ENCODE results near the gene SOX4. TPM values are rescaled to one million over a fixed set of nuclear protein-coding genes. Genes with fewer than 3 reads are reported as not detected.
A peak's percentile ranks its signal among the peaks of the same experiment; 100 is the strongest.

The SOX4 gene
- total RNA-seq, 4 donors from 2014 or later: 0.80 to 1.6 (median 1.0) TPM

DNA sequence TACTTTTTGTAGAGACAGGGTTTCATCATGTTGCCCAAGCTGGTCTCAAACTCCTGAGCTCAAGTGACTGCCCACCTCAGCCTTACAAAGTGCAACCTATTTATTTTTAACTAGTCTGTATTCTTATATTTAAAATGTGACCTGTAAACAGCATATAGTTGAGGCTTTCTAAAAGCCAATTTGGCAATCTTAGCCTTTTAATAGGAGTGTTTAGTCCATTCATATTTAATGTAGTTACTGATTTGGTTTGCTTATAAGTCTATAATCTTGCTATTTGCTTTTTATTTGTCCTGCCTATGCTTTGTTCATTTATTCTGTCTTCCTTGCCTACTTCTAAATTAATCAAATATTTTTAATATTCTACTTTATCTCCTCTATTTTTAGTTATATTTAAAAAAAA, 15.0 kb upstream of the SOX4 start:
- intact Hi-C loops (cut with DNase I; ENCODE audit: low total_unique reads): no loop called here
- Histone ChIP-seq H3K27me3 (no peaks in the 10 kb centered on the region), H3K27ac (no peak overlapping the region), H3K4me3 (no peak overlapping the region), H3K9me3 (no peaks in the 10 kb centered on the region), H3K4me1 (no peaks in the 10 kb centered on the region), H3K36me3 (no peaks in the 10 kb centered on the region)
- in situ Hi-C loops (cut with MboI; ENCODE audit: low sequenced_read_pairs in 4 of 4): no loop called here
- TF ChIP-seq CTCF (IDR thresholded peaks at IDR 0.05 in 4 of 5, conservative IDR thresholded peaks at IDR 0.05 in 1 of 5) (no peak), POLR2A (IDR thresholded peaks at IDR 0.05) (no peak)
- DNase-seq: no peak
- ATAC-seq: no peak

DNA sequence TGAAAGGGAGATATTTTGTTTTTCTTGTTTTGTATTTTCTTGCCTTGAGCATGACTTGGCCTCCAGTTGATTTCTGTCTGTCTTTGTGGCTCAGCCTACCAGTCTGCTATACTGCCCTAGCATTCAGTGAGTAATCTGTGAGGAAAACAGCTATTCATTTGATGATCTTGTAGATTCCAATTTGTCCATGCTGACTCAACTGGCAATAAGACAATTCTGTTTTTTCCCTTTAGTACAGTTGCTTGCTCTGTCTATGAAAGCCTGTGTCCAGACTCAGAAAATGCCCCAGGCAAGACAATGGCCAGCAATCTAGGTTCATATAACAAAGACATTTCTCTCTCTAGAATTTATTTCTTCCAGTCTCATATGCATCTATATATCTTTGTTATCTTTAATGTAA, 10.9 kb upstream of the SOX4 start:
- Histone ChIP-seq H3K4me3 (no peak overlapping the region), H3K4me1 (peaks cover 0 to 4% of the 10 kb centered on the region in 2 donors), H3K36me3 (no peaks in the 10 kb centered on the region), H3K27ac (no peak overlapping the region), H3K27me3 (no peaks in the 10 kb centered on the region), H3K9me3 (no peaks in the 10 kb centered on the region)
- DNase-seq: no peak
- in situ Hi-C loops (cut with MboI; ENCODE audit: low sequenced_read_pairs in 4 of 4): loop anchor here in 2 of 4 donors (10.0 kb wide), 1 partner anchor 1018 kb away; no protein-coding TSS in a partner anchor
- no peak for ATAC-seq
- no peak for TF ChIP-seq CTCF (IDR thresholded peaks at IDR 0.05 in 4 of 5, conservative IDR thresholded peaks at IDR 0.05 in 1 of 5)
- TF ChIP-seq POLR2A (IDR thresholded peaks at IDR 0.05): no peak
- intact Hi-C loops (cut with DNase I; ENCODE audit: low total_unique reads): no loop called here

- Histone ChIP-seq H3K9me3 (no peaks in the 10 kb centered on the region), H3K27ac (no peak overlapping the region), H3K36me3 (no peaks in the 10 kb centered on the region), H3K27me3 (no peaks in the 10 kb centered on the region), H3K4me3 (no peak overlapping the region), H3K4me1 (peaks cover 4% of the 10 kb centered on the region in 2 donors)
- DNase-seq (no peak), ATAC-seq (no peak)
- in situ Hi-C loops (cut with MboI; ENCODE audit: low sequenced_read_pairs in 4 of 4) (loop anchor here in 3 of 4 donors (5.0 to 10.0 kb wide), 2 partner anchors 1021 to 1024 kb away; no protein-coding TSS in a partner anchor), intact Hi-C loops (cut with DNase I; ENCODE audit: low total_unique reads) (loop anchor here (5.0 kb wide), 4 partner anchors 64 to 1184 kb away; partner anchors contain the start of gene E2F3)
- TF ChIP-seq POLR2A (IDR thresholded peaks at IDR 0.05): no peak
- no peak for TF ChIP-seq CTCF (IDR thresholded peaks at IDR 0.05 in 4 of 5, conservative IDR thresholded peaks at IDR 0.05 in 1 of 5)
Observed at GRCh38 chr6:21586300-21586699, 7.3 kb upstream of the SOX4 start.

DNA sequence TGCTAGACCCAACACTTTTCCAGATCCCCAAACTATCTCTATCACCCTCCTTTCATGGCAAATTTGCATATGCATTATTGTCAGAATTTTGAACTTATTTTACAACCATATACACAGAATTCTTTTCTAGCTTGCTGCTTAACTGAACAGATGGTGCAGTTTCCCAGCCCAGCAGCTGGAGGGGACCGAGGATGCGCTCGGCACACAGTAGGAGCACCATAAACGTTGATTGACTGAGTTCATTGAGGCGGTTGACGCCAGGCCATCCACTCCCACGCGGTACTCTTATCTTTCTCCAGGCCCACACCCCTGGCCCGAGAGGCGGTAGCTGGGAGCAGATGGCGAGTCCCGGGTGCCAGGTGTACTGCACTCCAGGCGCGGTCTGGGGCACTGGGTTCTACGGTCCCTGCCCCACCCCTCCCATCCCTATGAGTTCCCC, 6.8 kb upstream of the SOX4 start:
- Histone ChIP-seq H3K4me3 (peak overlapping the region; percentile 62 to 91 (median 73)), H3K9me3 (no peaks in the 10 kb centered on the region), H3K4me1 (peaks cover 4% of the 10 kb centered on the region in 2 donors), H3K36me3 (no peaks in the 10 kb centered on the region), H3K27me3 (no peaks in the 10 kb centered on the region), H3K27ac (peak overlapping the region; percentile 78 to 81 (median 80))
- in situ Hi-C loops (cut with MboI; ENCODE audit: low sequenced_read_pairs in 4 of 4) (loop anchor here in 3 of 4 donors (5.0 to 10.0 kb wide), 2 partner anchors 1022 to 1024 kb away; no protein-coding TSS in a partner anchor), intact Hi-C loops (cut with DNase I; ENCODE audit: low total_unique reads) (loop anchor here (5.0 kb wide), 4 partner anchors 64 to 1184 kb away; partner anchors contain the start of gene E2F3)
- ATAC-seq (no peak), DNase-seq (no peak)
- TF ChIP-seq POLR2A (IDR thresholded peaks at IDR 0.05): no peak
- TF ChIP-seq CTCF (IDR thresholded peaks at IDR 0.05 in 4 of 5, conservative IDR thresholded peaks at IDR 0.05 in 1 of 5): no peak

All from gastrocnemius medialis (tissue), 4 donors.